Neuron (in vitro differentiated cells): Measurements from ENCODE around the gene ARID3C.

ENCODE experiments used
- H2AFZ ChIP-seq: one replicate; pipeline ENCODE4 v1.6.1; 2013; ENCODE audit warnings: low read depth, mild to moderate bottlenecking, inconsistent platforms, low read length, moderate library complexity
- H3K27me3 ChIP-seq: one replicate; pipeline ENCODE4 v1.6.1; 2013; ENCODE audit warnings: low read length; ENCODE audit not compliant: insufficient read depth
- H3K36me3 ChIP-seq: one replicate; pipeline ENCODE4 v1.6.1; 2013; ENCODE audit warnings: low read length; ENCODE audit not compliant: insufficient read depth
- H3K4me1 ChIP-seq: one replicate; pipeline ENCODE4 v1.6.1; 2013; ENCODE audit warnings: low read length; ENCODE audit not compliant: insufficient read depth
- H3K4me3 ChIP-seq: 2 replicates; pipeline ENCODE4 v1.5.1; 2013; ENCODE audit warnings: mild to moderate bottlenecking, low read length, moderate library complexity
- H3K9me3 ChIP-seq: one replicate; pipeline ENCODE4 v1.6.1; 2013; ENCODE audit warnings: low read length

The ARID3C gene

GRCh38 chr9:34659592-34660253, 30.9 kb upstream of the ARID3C start:
- H2AFZ ChIP-seq = no peak overlapping the region
- no peaks in the 10 kb centered on the region for H3K36me3 ChIP-seq
- no peak overlapping the region for H3K4me3 ChIP-seq
- no peaks in the 10 kb centered on the region for H3K27me3 ChIP-seq
- H3K4me1 ChIP-seq = peaks cover under 1% of the 10 kb centered on the region
- no peaks in the 10 kb centered on the region for H3K9me3 ChIP-seq

GRCh38 chr9:34658461-34658860, 29.6 kb upstream of the ARID3C start:
- H2AFZ ChIP-seq = no peak overlapping the region
- H3K27me3 ChIP-seq = no peaks in the 10 kb centered on the region
- no peaks in the 10 kb centered on the region for H3K36me3 ChIP-seq
- H3K9me3 ChIP-seq = no peaks in the 10 kb centered on the region
- H3K4me1 ChIP-seq = peaks cover 7% of the 10 kb centered on the region
- no peak overlapping the region for H3K4me3 ChIP-seq

GRCh38 chr9:34656992-34657391, 28.1 kb upstream of the ARID3C start:
- no peaks in the 10 kb centered on the region for H3K36me3 ChIP-seq
- H3K4me1 ChIP-seq = peaks cover 20% of the 10 kb centered on the region
- no peak overlapping the region for H3K4me3 ChIP-seq
- no peak overlapping the region for H2AFZ ChIP-seq
- no peaks in the 10 kb centered on the region for H3K27me3 ChIP-seq
- no peaks in the 10 kb centered on the region for H3K9me3 ChIP-seq

GRCh38 chr9:34655394-34655793, 26.5 kb upstream of the ARID3C start:
- no peaks in the 10 kb centered on the region for H3K27me3 ChIP-seq
- H3K4me3 ChIP-seq = no peak overlapping the region
- H2AFZ ChIP-seq = no peak overlapping the region
- no peaks in the 10 kb centered on the region for H3K36me3 ChIP-seq
- peaks cover 32% of the 10 kb centered on the region for H3K4me1 ChIP-seq
- H3K9me3 ChIP-seq = no peaks in the 10 kb centered on the region

- peaks cover 3% of the 10 kb centered on the region for H3K36me3 ChIP-seq
- no peak overlapping the region for H2AFZ ChIP-seq
- H3K27me3 ChIP-seq = no peaks in the 10 kb centered on the region
- peaks cover 32% of the 10 kb centered on the region for H3K4me1 ChIP-seq
- no peaks in the 10 kb centered on the region for H3K9me3 ChIP-seq
- no peak overlapping the region for H3K4me3 ChIP-seq
These were observed 25.6 kb upstream of the ARID3C start for GRCh38 chr9:34654323-34655051.

GRCh38 chr9:34653151-34654072, 24.5 kb upstream of the ARID3C start:
- Histone ChIP-seq H3K9me3 (no peaks in the 10 kb centered on the region), H3K4me3 (no peak overlapping the region), H2AFZ (no peak overlapping the region), H3K27me3 (no peaks in the 10 kb centered on the region), H3K36me3 (peaks cover 12% of the 10 kb centered on the region), H3K4me1 (peaks cover 32% of the 10 kb centered on the region)

GRCh38 chr9:34652602-34653000, 23.7 kb upstream of the ARID3C start:
- Histone ChIP-seq H2AFZ (no peak overlapping the region), H3K36me3 (peaks cover 13% of the 10 kb centered on the region), H3K9me3 (no peaks in the 10 kb centered on the region), H3K4me1 (peaks cover 37% of the 10 kb centered on the region), H3K27me3 (no peaks in the 10 kb centered on the region), H3K4me3 (peak overlapping the region; percentile 51)

GRCh38 chr9:34651876-34652601, 23.2 kb upstream of the ARID3C start, which contains the start of gene IL11RA:
Gene IL11RA (plus strand): TSS chr9:34652185. CDS start chr9:34655218, 3,033 bp downstream.
- H3K4me1 ChIP-seq = peaks cover 42% of the 10 kb centered on the region
- no peak within 1 kb of the TSS for H2AFZ ChIP-seq

GRCh38 chr9:34651321-34651720, 22.5 kb upstream of the ARID3C start:
- peaks cover 43% of the 10 kb centered on the region for H3K4me1 ChIP-seq
- H3K9me3 ChIP-seq = no peaks in the 10 kb centered on the region
- no peak overlapping the region for H2AFZ ChIP-seq
- peaks cover 13% of the 10 kb centered on the region for H3K36me3 ChIP-seq
- H3K27me3 ChIP-seq = no peaks in the 10 kb centered on the region
- peak overlapping the region; percentile 51 for H3K4me3 ChIP-seq

More at GRCh38 chr9:34651876-34652601, 23.2 kb upstream of the ARID3C start, which contains the start of gene IL11RA:
- no peaks in the 10 kb centered on the region for H3K9me3 ChIP-seq
- peak within 1 kb of the TSS; percentile 51 for H3K4me3 ChIP-seq
- H3K27me3 ChIP-seq = no peaks in the 10 kb centered on the region
- H3K36me3 ChIP-seq = peaks cover 13% of the 10 kb centered on the region

- no peak overlapping the region for H3K4me3 ChIP-seq
- peaks cover 47% of the 10 kb centered on the region for H3K4me1 ChIP-seq
- no peaks in the 10 kb centered on the region for H3K27me3 ChIP-seq
These were observed 21.9 kb upstream of the ARID3C start for GRCh38 chr9:34650816-34651215.

GRCh38 chr9:34648673-34649072, 19.8 kb upstream of the ARID3C start:
- Histone ChIP-seq H3K36me3 (peaks cover 13% of the 10 kb centered on the region), H3K4me3 (no peak overlapping the region), H3K4me1 (peaks cover 42% of the 10 kb centered on the region), H3K27me3 (no peaks in the 10 kb centered on the region), H3K9me3 (no peaks in the 10 kb centered on the region), H2AFZ (no peak overlapping the region)

More at GRCh38 chr9:34650816-34651215, 21.9 kb upstream of the ARID3C start:
- H3K36me3 ChIP-seq = peaks cover 13% of the 10 kb centered on the region
- no peak overlapping the region for H2AFZ ChIP-seq
- no peaks in the 10 kb centered on the region for H3K9me3 ChIP-seq

- no peaks in the 10 kb centered on the region for H3K27me3 ChIP-seq
- H3K4me3 ChIP-seq = peak overlapping the region; percentile 80
- no peak overlapping the region for H2AFZ ChIP-seq
- no peaks in the 10 kb centered on the region for H3K9me3 ChIP-seq
- peaks cover 32% of the 10 kb centered on the region for H3K4me1 ChIP-seq
- H3K36me3 ChIP-seq = peaks cover 13% of the 10 kb centered on the region
These were observed 18.8 kb upstream of the ARID3C start for GRCh38 chr9:34647651-34648050.
